ENCODE results near the gene POU2AF3. TPM values are rescaled to one million over a fixed set of nuclear protein-coding genes. Genes with fewer than 3 reads are reported as not detected.

POU2AF3 gene
- total and polyA plus RNA-seq, 2 donors from 2014 or later: 4.3 to 4.9 TPM

DNA sequence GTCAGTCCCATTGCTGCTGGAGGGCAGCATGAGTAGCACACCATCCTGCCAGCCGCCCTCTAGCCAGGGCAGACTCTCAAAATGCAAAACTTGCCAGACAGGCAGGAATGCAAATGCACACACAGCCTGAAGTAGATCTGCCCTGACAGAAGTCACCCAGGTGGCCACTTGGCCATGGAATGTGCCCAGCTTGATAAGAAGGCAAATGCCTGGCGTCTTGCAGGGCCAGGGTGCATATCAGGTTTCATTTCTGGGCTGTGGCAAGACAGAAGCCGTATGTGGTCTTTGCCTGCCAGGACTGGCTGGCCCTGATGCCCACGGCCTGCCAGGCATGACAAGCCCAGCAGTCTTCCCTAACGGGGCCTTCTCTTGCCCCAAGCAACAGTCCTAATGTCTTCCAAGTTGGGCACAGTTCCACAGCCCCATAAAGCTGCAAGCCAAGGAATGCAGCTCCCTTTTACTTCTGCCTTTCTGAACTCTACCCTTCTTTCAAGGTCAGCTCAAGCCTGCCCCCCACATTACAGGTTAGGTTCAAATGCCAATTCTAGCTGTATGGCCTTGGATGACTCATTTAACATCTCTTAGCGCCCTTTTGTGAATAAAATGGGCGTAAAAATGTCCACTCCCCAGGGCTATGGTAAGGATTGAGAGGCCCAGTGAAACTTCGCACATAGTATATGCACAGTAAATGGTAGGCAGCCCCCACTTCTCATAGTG is 29.7 kb downstream of the POU2AF3 start:
- H3K27ac ChIP-seq (ENCODE audit: low read depth in 2 of 2, low read length in 2 of 2): peak overlapping the region; percentile 20 to 47
- H3K4me3 ChIP-seq (ENCODE audit: low read length in 3 of 3): no peak overlapping the region
- no peaks in the 10 kb centered on the region for H3K9me3 ChIP-seq (ENCODE audit: control insufficient read depth in 2 of 3, insufficient read depth in 1 of 3, low read length in 3 of 3)
- FAIRE-seq: no peak
- H3K27me3 ChIP-seq (ENCODE audit: control insufficient read depth, insufficient read depth, low read length): no peaks in the 10 kb centered on the region
- DNase-seq: peak in 1 of 5 donors; percentile 21
- no peaks in the 10 kb centered on the region for H3K36me3 ChIP-seq (ENCODE audit: control insufficient read depth in 2 of 3, insufficient read depth in 3 of 3, low read length in 3 of 3)
- H3K9ac ChIP-seq (ENCODE audit: low read length in 3 of 3): no peak overlapping the region
- intact Hi-C loops (cut with DNase I): no loop called here
- peaks cover 0 to 11% (median 6%) of the 10 kb centered on the region in 3 donors for H3K4me1 ChIP-seq (ENCODE audit: control insufficient read depth in 2 of 3, insufficient read depth in 2 of 3, low read depth in 1 of 3, low read length in 3 of 3)
- TF ChIP-seq, protein P1, sequence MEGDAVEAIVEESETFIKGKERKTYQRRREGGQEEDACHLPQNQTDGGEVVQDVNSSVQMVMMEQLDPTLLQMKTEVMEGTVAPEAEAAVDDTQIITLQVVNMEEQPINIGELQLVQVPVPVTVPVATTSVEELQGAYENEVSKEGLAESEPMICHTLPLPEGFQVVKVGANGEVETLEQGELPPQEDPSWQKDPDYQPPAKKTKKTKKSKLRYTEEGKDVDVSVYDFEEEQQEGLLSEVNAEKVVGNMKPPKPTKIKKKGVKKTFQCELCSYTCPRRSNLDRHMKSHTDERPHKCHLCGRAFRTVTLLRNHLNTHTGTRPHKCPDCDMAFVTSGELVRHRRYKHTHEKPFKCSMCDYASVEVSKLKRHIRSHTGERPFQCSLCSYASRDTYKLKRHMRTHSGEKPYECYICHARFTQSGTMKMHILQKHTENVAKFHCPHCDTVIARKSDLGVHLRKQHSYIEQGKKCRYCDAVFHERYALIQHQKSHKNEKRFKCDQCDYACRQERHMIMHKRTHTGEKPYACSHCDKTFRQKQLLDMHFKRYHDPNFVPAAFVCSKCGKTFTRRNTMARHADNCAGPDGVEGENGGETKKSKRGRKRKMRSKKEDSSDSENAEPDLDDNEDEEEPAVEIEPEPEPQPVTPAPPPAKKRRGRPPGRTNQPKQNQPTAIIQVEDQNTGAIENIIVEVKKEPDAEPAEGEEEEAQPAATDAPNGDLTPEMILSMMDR (IDR thresholded peaks at IDR 0.05; ENCODE audit: borderline replicate concordance, extremely low read depth, insufficient read depth): no peak

DNA sequence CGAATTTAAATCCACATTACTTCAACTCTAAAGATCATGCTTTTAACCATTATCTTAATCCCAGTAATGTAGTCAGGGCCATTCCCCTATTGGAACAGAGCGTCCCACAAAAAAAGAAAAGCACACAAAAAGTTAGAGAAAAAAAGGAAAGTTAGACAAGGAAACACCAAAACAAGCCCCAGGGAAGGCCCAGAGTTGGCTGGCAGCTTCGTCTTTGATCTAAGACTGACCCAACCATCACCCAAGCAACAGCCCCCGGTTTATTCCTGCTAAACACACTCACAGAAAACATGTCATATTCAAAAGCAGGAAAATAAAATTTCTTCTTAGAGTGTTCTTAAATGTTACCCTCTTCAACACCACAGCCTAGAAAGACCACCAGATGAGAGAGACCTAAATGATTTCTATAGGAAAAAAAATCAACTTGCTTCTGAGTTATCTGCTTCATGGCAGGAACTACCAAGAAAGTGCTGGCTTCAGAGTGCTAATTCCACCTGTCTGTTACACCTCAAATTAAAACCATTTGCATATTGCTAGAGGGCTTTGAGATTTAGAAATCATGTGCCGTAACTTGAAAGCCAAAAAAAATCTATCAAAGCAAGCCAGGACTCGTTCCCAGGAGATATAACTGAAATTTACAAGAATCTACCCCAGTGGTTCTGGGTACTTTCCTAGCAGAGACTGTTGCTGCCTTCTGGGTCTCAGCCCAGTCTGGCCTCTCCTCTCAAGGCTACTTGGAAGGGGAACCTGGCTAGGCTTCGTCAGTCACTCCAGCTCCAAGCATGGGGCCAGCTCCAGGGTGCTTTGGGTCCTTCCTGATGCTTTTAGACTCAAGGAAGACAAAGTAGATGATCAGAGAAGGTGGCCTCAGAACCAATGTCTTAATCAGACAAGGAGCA is 31.2 kb downstream of the POU2AF3 start:
- Histone ChIP-seq H3K36me3 (ENCODE audit: control insufficient read depth in 2 of 3, insufficient read depth in 3 of 3, low read length in 3 of 3) (no peaks in the 10 kb centered on the region), H3K27me3 (ENCODE audit: control insufficient read depth, insufficient read depth, low read length) (no peaks in the 10 kb centered on the region), H3K9ac (ENCODE audit: low read length in 3 of 3) (no peak overlapping the region), H3K4me3 (ENCODE audit: low read length in 3 of 3) (no peak overlapping the region), H3K9me3 (ENCODE audit: control insufficient read depth in 2 of 3, insufficient read depth in 1 of 3, low read length in 3 of 3) (no peaks in the 10 kb centered on the region), H3K27ac (ENCODE audit: low read depth in 2 of 2, low read length in 2 of 2) (peak overlapping the region in 1 of 2 donors; percentile 44), H3K4me1 (ENCODE audit: control insufficient read depth in 2 of 3, insufficient read depth in 2 of 3, low read depth in 1 of 3, low read length in 3 of 3) (peaks cover 0 to 16% (median 13%) of the 10 kb centered on the region in 3 donors)
- intact Hi-C loops (cut with DNase I): no loop called here
- FAIRE-seq: no peak
- TF ChIP-seq, protein P1 (IDR thresholded peaks at IDR 0.05; ENCODE audit: borderline replicate concordance, extremely low read depth, insufficient read depth): no peak
- DNase-seq: no peak

DNA sequence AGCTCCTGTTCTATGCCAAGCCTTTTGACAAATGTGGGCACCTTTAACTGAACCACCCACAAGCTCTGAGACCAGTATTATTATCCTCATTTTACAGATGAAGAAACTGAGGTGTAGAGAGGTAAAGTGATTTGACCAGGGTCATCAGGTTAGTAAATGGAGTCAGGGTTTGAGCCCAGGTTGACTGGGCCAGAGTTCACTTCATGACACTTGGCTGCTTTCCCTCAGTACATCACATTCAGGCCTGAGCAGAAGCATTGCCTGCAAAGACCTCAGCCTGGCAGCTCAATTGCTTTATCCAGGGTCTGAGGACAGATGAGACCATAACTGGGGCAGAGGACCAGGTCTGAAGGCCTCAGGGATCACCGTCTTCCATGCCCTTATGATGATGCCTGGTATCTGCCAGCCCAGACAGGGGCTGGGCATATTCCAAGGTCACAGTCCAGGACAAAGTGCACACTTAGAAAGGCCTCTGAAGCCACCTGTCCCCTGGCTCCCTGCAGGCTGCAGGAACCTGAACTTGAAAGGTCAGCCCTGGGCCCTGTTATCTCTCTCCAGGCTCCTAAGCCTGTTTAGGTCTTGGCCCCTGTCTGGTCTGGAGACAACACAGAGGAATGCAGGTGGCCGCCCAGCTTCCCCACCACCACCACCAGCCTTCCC is 32.0 kb downstream of the POU2AF3 start:
- Histone ChIP-seq H3K27ac (ENCODE audit: low read depth in 2 of 2, low read length in 2 of 2) (no peak overlapping the region), H3K9me3 (ENCODE audit: control insufficient read depth in 2 of 3, insufficient read depth in 1 of 3, low read length in 3 of 3) (no peaks in the 10 kb centered on the region), H3K36me3 (ENCODE audit: control insufficient read depth in 2 of 3, insufficient read depth in 3 of 3, low read length in 3 of 3) (no peaks in the 10 kb centered on the region), H3K27me3 (ENCODE audit: control insufficient read depth, insufficient read depth, low read length) (no peaks in the 10 kb centered on the region), H3K4me1 (ENCODE audit: control insufficient read depth in 2 of 3, insufficient read depth in 2 of 3, low read depth in 1 of 3, low read length in 3 of 3) (peaks cover 0 to 24% (median 21%) of the 10 kb centered on the region in 3 donors), H3K9ac (ENCODE audit: low read length in 3 of 3) (no peak overlapping the region), H3K4me3 (ENCODE audit: low read length in 3 of 3) (no peak overlapping the region)
- no peak for FAIRE-seq
- intact Hi-C loops (cut with DNase I): no loop called here
- TF ChIP-seq, protein P1 (IDR thresholded peaks at IDR 0.05; ENCODE audit: borderline replicate concordance, extremely low read depth, insufficient read depth): no peak
- DNase-seq: no peak
